Tibial artery (tissue), 4 donors: ENCODE data around the gene MYH6.
"Not testable (repeated sequence)": the region's sequence is repeated elsewhere in the genome, so short reads cannot be mapped to it uniquely, and the experiment has no call there.

Experiments used
- DNase-seq, 2 donors: peaks; one replicate each; pipeline ENCODE4 v3.0.0-alpha.2; 2019
- H3K27ac ChIP-seq, 2 donors: fragments of 200-600 bp; sonication (generic) in 1 of 2; 1 replicate in 1 of 2; 2 replicates in 1 of 2; pipeline ENCODE4 v1.5.1; 2018 to 2019; ENCODE audit warnings: mild to moderate bottlenecking in 1 of 2
- H3K27me3 ChIP-seq, 2 donors: fragments of 200-600 bp; sonication (generic) in 1 of 2; one replicate each; pipeline versions ENCODE4 v1.5.1 to v1.6.0; 2016 to 2019
- H3K36me3 ChIP-seq, 3 donors: fragments of 200-600 bp; sonication (generic) in 2 of 3; one replicate each; pipeline ENCODE4 v1.5.1; 2016 to 2019; ENCODE audit warnings: mild to moderate bottlenecking in 2 of 3
- H3K4me1 ChIP-seq, 4 donors: fragments of 200-600 bp; sonication (generic) in 2 of 4; 1 replicate in 3 of 4; 2 replicates in 1 of 4; pipeline ENCODE4 v1.5.1; 2016 to 2019
- H3K4me3 ChIP-seq, 2 donors: fragments of 200-600 bp; sonication (generic) in 1 of 2; 1 replicate in 1 of 2; 2 replicates in 1 of 2; pipeline ENCODE4 v1.5.1; 2018 to 2019; ENCODE audit warnings: mild to moderate bottlenecking in 2 of 2
- H3K9me3 ChIP-seq, 3 donors: fragments of 200-600 bp; sonication (generic) in 1 of 3; one replicate each; pipeline ENCODE4 v1.5.1; 2016 to 2019
- intact Hi-C: fragments of 100-400 bp; cut with DNase I; formaldehyde crosslinking; loops from one replicate; pipeline ENCODE4 v1.15.0; 2023; ENCODE audit warnings: low total_unique reads
- TF ChIP-seq, protein P1 (sequence below), 2 experiments: fragments of 200-600 bp in 1 of 2; fragments of 450-650 bp in 1 of 2; IDR thresholded peaks; one replicate each; pipeline ENCODE4 v1.5.1; 2017 to 2019; ENCODE audit warnings: antibody characterized with exemption in 2 of 2, mild to moderate bottlenecking in 1 of 2, moderate library complexity in 1 of 2

Gene MYH6

GRCh38 chr14:23389396-23389795 is 18.7 kb downstream of the MYH6 start:
- H3K9me3 ChIP-seq, result no peaks in the 10 kb centered on the region
- H3K4me3 ChIP-seq, result no peak overlapping the region
- H3K27me3 ChIP-seq, result peaks cover 0 to 19% of the 10 kb centered on the region in 2 donors
- TF ChIP-seq, protein P1, sequence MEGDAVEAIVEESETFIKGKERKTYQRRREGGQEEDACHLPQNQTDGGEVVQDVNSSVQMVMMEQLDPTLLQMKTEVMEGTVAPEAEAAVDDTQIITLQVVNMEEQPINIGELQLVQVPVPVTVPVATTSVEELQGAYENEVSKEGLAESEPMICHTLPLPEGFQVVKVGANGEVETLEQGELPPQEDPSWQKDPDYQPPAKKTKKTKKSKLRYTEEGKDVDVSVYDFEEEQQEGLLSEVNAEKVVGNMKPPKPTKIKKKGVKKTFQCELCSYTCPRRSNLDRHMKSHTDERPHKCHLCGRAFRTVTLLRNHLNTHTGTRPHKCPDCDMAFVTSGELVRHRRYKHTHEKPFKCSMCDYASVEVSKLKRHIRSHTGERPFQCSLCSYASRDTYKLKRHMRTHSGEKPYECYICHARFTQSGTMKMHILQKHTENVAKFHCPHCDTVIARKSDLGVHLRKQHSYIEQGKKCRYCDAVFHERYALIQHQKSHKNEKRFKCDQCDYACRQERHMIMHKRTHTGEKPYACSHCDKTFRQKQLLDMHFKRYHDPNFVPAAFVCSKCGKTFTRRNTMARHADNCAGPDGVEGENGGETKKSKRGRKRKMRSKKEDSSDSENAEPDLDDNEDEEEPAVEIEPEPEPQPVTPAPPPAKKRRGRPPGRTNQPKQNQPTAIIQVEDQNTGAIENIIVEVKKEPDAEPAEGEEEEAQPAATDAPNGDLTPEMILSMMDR (IDR thresholded peaks at IDR 0.05), result no peak
- no peak for DNase-seq
- H3K36me3 ChIP-seq, result no peaks in the 10 kb centered on the region
- intact Hi-C loops, result no loop called here
- H3K4me1 ChIP-seq, result no peaks in the 10 kb centered on the region
- no peak overlapping the region for H3K27ac ChIP-seq

DNA sequence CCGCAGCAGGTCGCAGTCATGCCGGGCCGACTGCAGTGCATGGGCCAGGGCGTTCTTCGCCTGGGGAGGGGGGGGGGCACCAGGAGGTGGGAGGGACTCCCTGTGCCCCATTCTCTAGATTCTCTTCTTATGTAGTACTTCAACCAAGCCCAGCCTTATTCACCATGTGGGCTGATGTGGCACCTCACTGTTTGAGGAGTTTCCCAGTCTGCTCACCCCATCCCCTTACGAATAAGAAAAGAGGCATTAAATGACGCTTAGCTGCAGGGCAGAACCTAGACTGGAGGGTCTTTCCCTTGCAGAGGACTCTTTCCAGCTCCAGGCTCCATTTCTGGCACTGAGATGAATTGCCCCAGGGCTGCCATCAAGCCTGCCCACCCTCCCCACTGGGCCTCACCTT is 19.1 kb downstream of the MYH6 start:
- intact Hi-C loops, result no loop called here
- no peaks in the 10 kb centered on the region for H3K4me1 ChIP-seq
- no peak overlapping the region for H3K27ac ChIP-seq
- no peak overlapping the region for H3K4me3 ChIP-seq
- peaks cover 0 to 19% of the 10 kb centered on the region in 2 donors for H3K27me3 ChIP-seq
- TF ChIP-seq, protein P1 (IDR thresholded peaks at IDR 0.05), result no peak
- DNase-seq, result no peak
- H3K9me3 ChIP-seq, result no peaks in the 10 kb centered on the region
- no peaks in the 10 kb centered on the region for H3K36me3 ChIP-seq

DNA sequence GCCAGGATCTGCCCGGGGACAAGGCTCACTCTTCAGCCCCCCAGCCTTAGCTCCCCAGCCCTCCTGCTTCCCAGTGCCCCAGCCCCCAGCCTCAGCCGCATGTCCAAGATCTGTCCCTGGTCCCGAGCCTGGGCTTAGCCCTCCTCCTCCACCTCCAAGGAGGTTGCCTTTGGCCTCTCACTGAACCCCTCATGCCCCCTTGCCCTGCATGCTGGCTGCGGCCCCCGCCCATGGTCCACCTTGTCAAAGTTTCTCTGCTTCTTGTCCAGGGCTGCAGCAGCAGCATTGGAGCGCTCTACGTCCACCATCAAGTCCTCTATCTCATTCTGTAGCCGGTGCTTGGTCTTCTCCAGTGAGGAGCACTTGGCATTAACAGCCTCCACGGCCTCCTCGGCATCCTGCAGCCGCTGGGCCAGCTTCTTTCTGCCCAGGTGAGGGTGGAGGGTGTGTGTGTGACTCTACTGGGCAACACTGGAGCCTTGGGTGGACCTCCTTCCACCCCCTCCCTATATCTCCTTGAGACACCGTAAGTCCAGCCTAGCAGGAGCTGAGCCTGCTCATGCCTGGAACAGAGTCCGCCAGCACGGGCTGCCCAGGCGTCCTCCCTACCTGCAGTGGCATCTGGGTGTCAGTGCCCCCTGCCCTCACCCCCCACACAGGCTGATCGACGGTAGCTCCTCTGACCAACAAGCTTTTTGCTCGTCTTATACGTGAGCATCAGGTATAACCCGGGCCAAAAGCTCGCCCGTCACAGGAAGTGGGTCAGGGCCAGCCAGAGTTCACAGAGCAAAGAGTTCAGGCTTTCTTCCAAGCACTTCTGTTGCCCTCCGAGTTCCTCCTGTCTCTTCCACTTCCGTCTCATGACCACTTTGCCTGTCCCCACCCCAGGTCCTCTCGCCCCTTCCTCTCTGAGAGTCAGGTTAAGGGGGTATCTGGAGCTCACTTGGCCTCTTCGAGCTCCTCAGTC is 19.9 kb downstream of the MYH6 start:
- Histone ChIP-seq H3K27me3 (peaks cover 0 to 19% of the 10 kb centered on the region in 2 donors), H3K9me3 (no peaks in the 10 kb centered on the region), H3K4me1 (no peaks in the 10 kb centered on the region), H3K36me3 (no peaks in the 10 kb centered on the region), H3K27ac (no peak overlapping the region), H3K4me3 (no peak overlapping the region)
- intact Hi-C loops, result no loop called here
- TF ChIP-seq, protein P1 (IDR thresholded peaks at IDR 0.05), result no peak
- DNase-seq, result no peak

DNA sequence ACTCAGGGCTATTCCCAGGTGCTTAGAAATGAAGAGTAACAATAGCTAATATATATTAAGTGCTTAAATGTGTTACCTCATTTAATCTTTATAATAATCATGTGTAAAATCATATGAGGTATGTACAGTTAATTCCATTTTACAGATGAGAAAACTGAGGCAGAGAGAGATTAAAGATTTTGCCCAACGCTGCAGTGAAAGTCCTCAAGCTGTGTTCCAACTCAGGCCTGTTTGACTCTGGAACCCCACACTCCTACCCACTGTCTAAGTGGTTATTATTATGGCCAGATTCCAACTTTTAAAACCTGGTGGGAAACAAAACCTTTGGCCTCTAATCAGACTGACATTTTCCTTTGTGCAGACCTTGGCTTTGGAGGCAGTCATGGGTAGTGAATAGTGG is 21.1 kb downstream of the MYH6 start:
- TF ChIP-seq, protein P1 (IDR thresholded peaks at IDR 0.05), result no peak
- no peak overlapping the region for H3K4me3 ChIP-seq
- H3K9me3 ChIP-seq, result no peaks in the 10 kb centered on the region
- intact Hi-C loops, result no loop called here
- no peaks in the 10 kb centered on the region for H3K36me3 ChIP-seq
- peaks cover 0 to 22% of the 10 kb centered on the region in 2 donors for H3K27me3 ChIP-seq
- DNase-seq, result no peak
- no peaks in the 10 kb centered on the region for H3K4me1 ChIP-seq
- H3K27ac ChIP-seq, result no peak overlapping the region

- H3K27ac ChIP-seq, H3K9me3 ChIP-seq, DNase-seq, H3K4me1 ChIP-seq, intact Hi-C loops, H3K36me3 ChIP-seq, H3K4me3 ChIP-seq: not testable (repeated sequence)
- peaks cover 0 to 28% of the 10 kb centered on the region in 2 donors for H3K27me3 ChIP-seq
Observed at GRCh38 chr14:23386266-23386657, 21.8 kb downstream of the MYH6 start.

DNA sequence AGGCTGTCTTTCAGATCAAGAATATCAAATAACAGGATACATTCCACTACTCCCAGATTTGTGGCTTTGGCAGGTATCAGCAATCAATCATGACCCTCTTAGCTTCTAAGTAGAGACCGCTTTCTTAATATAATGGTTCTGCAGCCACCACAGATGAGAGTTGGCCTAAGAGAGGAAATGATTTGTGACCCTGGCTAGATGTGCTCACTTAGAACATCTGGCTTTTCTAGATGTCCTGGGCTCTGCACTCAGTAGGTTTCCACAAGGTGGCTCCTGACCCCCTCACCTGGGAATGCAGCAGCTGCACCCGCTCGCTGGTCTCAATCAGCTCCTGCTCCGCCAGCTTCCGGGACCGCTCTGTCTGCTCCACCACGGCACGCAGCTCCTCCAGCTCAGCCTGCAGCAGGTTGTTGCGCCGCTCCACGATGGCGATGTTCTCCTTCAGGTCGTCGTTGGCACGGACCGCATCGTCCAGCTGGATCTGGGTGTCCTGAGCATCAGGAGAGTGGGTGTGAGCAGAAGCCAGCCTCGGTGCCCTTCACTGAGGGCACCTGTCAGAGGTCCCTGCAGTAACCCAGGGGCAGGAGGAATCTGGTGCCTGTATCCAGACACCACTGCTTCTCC is 22.3 kb downstream of the MYH6 start:
- TF ChIP-seq, protein P1 (IDR thresholded peaks at IDR 0.05), result no peak
- intact Hi-C loops, result no loop called here
- DNase-seq, result no peak

More for the DNA sequence above, 22.3 kb downstream of the MYH6 start:
- Histone ChIP-seq H3K4me3 (no peak overlapping the region), H3K27me3 (peaks cover 0 to 31% of the 10 kb centered on the region in 2 donors), H3K27ac (no peak overlapping the region), H3K36me3 (no peaks in the 10 kb centered on the region), H3K4me1 (no peaks in the 10 kb centered on the region), H3K9me3 (no peaks in the 10 kb centered on the region)
